Measurements from ENCODE around the gene OTOF. TPM values are rescaled to one million over a fixed set of nuclear protein-coding genes. Genes with fewer than 3 reads are reported as not detected.

Gene OTOF
- total and polyA plus RNA-seq, 2 donors (not counting 3 experiments of a cell fraction or from before 2014, with no cell fraction given), result 0.06 to 0.22 TPM

DNA sequence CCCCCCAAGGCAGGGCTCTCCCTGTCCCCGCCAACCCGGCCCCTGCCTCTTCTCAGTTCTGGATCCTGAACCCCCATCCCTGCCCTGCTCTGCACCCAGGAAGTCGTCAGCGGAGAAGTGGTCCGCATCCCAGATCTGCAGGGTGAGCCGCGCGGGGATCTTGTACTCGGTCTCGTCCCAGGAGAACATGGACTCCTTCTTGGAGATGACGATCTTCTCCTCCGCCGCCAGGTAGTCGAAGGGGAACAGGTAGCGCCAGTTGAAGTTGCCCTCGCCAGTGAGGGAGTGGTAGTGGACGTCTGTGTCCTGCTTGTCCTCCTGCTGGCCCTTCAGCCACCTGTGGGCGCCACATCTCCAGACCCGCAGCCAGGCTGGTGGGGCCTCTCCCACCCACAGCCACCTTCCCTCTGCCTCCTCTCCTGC, 16.3 kb downstream of the OTOF start:
- no TSS peak for BruUV-seq (replicated peaks)
- intact Hi-C loops (cut with micrococcal nuclease), result no loop called here
- no peak overlapping the region for H3K9ac ChIP-seq (replicated peaks; ENCODE audit: extremely low read depth, insufficient read depth, low read length)
- H3K27me3 ChIP-seq (ENCODE audit: control insufficient read depth in 2 of 2, insufficient read depth in 2 of 2, low read length in 2 of 2), result no peaks in the 10 kb centered on the region
- no peak overlapping the region for H2AFZ ChIP-seq (ENCODE audit: low read depth, low read length)
- H4K20me1 ChIP-seq (replicated peaks; ENCODE audit: control insufficient read depth, extremely low read depth, insufficient read depth, low read length), result no peaks in the 10 kb centered on the region
- no peak overlapping the region for H3K27ac ChIP-seq (ENCODE audit: insufficient read depth, low read depth, low read length)
- no peaks in the 10 kb centered on the region for H3K9me1 ChIP-seq (replicated peaks; ENCODE audit: control insufficient read depth, extremely low read depth, insufficient read depth, low read length)
- dilution Hi-C loops (cut with MboI; ENCODE audit: extremely low pct_ligation_motif_present, low sequenced_read_pairs), result no loop called here
- FAIRE-seq, result no peak
- no peaks in the 10 kb centered on the region for H3K36me3 ChIP-seq (ENCODE audit: control insufficient read depth in 2 of 2, extremely low read depth in 1 of 2, insufficient read depth in 2 of 2, low read length in 2 of 2)
- CTCF ChIA-PET, result interaction anchor here (0.7 to 1.0 kb wide), 2 partner anchors 9 to 265 kb away, joined by 3 to 6 read pairs; no protein-coding TSS in a partner anchor
- H3K79me2 ChIP-seq (ENCODE audit: control insufficient read depth, insufficient read depth, low read length), result no peaks in the 10 kb centered on the region
- DNase-seq (ENCODE audit: low read depth, low spot score), result no peak
- no peaks in the 10 kb centered on the region for H3K9me3 ChIP-seq (replicated peaks; ENCODE audit: control insufficient read depth, insufficient read depth, low read length)
- no peaks in the 10 kb centered on the region for H3K4me1 ChIP-seq (ENCODE audit: control insufficient read depth, extremely low read depth, insufficient read depth, low read length)
- H3K4me2 ChIP-seq (ENCODE audit: insufficient read depth, low read length), result no peak overlapping the region
- H3K4me3 ChIP-seq (replicated peaks in 1 of 3; ENCODE audit: insufficient read depth in 1 of 3, low read depth in 1 of 3, low read length in 3 of 3), result no peak overlapping the region
- TF ChIP-seq, protein P1, sequence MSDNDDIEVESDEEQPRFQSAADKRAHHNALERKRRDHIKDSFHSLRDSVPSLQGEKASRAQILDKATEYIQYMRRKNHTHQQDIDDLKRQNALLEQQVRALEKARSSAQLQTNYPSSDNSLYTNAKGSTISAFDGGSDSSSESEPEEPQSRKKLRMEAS (IDR thresholded peaks at IDR 0.05; ENCODE audit: insufficient read depth, insufficient read length), result no peak
- TF ChIP-seq POLR2A (IDR thresholded peaks at IDR 0.05; ENCODE audit: low read depth, low read length), result no peak
- no peak for TF ChIP-seq EZH2 (IDR thresholded peaks at IDR 0.05; ENCODE audit: borderline replicate concordance, low read depth, low read length, severe bottlenecking)
- TF ChIP-seq, protein P2, sequence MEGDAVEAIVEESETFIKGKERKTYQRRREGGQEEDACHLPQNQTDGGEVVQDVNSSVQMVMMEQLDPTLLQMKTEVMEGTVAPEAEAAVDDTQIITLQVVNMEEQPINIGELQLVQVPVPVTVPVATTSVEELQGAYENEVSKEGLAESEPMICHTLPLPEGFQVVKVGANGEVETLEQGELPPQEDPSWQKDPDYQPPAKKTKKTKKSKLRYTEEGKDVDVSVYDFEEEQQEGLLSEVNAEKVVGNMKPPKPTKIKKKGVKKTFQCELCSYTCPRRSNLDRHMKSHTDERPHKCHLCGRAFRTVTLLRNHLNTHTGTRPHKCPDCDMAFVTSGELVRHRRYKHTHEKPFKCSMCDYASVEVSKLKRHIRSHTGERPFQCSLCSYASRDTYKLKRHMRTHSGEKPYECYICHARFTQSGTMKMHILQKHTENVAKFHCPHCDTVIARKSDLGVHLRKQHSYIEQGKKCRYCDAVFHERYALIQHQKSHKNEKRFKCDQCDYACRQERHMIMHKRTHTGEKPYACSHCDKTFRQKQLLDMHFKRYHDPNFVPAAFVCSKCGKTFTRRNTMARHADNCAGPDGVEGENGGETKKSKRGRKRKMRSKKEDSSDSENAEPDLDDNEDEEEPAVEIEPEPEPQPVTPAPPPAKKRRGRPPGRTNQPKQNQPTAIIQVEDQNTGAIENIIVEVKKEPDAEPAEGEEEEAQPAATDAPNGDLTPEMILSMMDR (IDR thresholded peaks at IDR 0.05; ENCODE audit: extremely low read depth in 1 of 2, insufficient read depth in 1 of 2, low read depth in 1 of 2, low read length in 2 of 2), result no peak
- no peak for TF ChIP-seq JUN (IDR thresholded peaks at IDR 0.05; ENCODE audit: borderline replicate concordance, insufficient read depth, insufficient read length, low read depth)
- no peak for TF ChIP-seq GATA2 (IDR thresholded peaks at IDR 0.05; ENCODE audit: insufficient read depth, insufficient read length, low read depth, low read length)
- TF ChIP-seq POLR2AphosphoS5 (IDR thresholded peaks at IDR 0.05; ENCODE audit: insufficient read depth, low read depth, low read length), result no peak
- TF ChIP-seq FOS (IDR thresholded peaks at IDR 0.05; ENCODE audit: borderline replicate concordance, insufficient read depth, low read length), result no peak
- TF ChIP-seq MYC (IDR thresholded peaks at IDR 0.05; ENCODE audit: low read depth, low read length), result no peak
- POLR2A ChIA-PET, result no interaction called here

Data from endothelial cell of umbilical vein (primary cell).